Measurements from ENCODE around the gene PSMD8. TPM values are rescaled to one million over a fixed set of nuclear protein-coding genes. Genes with fewer than 3 reads are reported as not detected.

Gene PSMD8
- total and polyA plus RNA-seq, 2 experiments from 2014 or later = 231 to 292 TPM

DNA sequence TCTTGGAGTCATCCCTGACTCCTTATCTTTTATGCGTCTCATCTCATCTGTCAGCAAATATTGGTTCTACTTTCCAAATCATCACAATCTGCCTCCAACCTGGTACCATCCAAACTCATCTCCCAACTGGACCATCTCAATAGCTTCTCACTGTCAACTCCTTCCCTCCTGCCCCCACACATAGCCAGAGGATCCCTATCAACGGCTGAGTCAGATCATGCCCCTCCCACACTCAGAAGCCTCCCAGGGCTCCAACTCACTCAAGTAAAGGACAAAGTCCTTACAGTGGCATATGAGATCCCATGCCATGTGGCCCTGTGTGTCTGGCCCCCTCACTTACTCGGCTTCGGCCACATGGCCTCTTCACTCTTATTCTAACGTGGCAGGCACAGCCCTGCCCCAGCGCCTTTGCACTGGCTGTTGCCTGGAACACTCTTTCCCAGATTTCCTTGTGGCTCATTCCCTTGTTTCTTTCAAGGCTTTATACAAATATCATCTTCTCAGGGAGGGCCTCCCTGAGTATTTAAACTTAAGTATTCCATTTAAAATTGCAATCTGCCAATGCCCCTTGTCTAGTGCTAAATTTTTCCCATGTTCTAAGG is 18.4 kb downstream of the PSMD8 start:
- Histone ChIP-seq H3K4me3 (no peak overlapping the region), H4K20me1 (ENCODE audit: insufficient read depth) (no peaks in the 10 kb centered on the region), H3K4me2 (ENCODE audit: unreplicated experiment) (no peak overlapping the region), H3K27me3 (replicated peaks; ENCODE audit: insufficient read depth) (no peaks in the 10 kb centered on the region), H3K9me2 (ENCODE audit: insufficient read depth) (no peaks in the 10 kb centered on the region), H3K36me3 (ENCODE audit: low read depth) (no peaks in the 10 kb centered on the region), H3K27ac (no peak overlapping the region), H3K79me2 (ENCODE audit: insufficient read depth) (no peaks in the 10 kb centered on the region), H3F3A (ENCODE audit: insufficient read depth) (0 out of 2 replicates have a peak, but pooled peaks cover 10% of the 10 kb centered on the region), H3K9ac (no peak overlapping the region), H2AFZ (no peak overlapping the region), H3K9me3 (ENCODE audit: low read depth) (no peaks in the 10 kb centered on the region), H3K4me1 (ENCODE audit: insufficient read depth) (peaks cover 14% of the 10 kb centered on the region)
- 57 to 67% methylated on average over 6 of the region's 6 CpGs for WGBS, 2 experiments (ENCODE audit: low coverage in 1 of 2, low lambda C conversion rate in 2 of 2, missing lambda C conversion rate in 2 of 2)
- no peak for TF ChIP-seq EZH2 (IDR thresholded peaks at IDR 0.05; ENCODE audit: insufficient read depth, poor library complexity, severe bottlenecking)
- TF ChIP-seq EZH2phosphoT487 (IDR thresholded peaks at IDR 0.05; ENCODE audit: insufficient read depth, low read depth) = no peak
- peak; percentile 80 for DNase-seq
- in situ Hi-C loops (cut with MboI) = no loop called here

DNA sequence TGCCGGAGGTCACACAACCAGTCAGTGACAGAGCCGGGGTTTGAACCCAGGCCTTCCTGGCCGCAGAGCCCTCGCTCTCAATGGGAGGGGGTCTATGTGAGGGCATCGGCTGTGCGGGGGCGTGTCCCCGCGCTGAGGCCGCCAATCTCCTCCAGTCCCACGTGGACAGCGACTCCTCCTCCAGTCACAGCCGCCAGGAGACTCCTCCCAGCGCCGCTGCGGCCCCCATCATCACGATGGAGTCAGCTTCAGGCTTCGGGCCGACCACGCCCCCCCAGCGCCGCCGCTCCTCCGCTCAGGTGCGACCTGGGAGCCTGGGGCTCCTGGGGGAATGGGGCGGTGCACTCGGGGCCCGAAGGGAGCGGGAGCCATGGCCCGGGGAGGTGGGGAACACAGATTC is 20.1 kb downstream of the PSMD8 start:
- in situ Hi-C loops (cut with MboI) = no loop called here
- Histone ChIP-seq H3K27me3 (replicated peaks; ENCODE audit: insufficient read depth) (no peaks in the 10 kb centered on the region), H3F3A (ENCODE audit: insufficient read depth) (0 out of 2 replicates have a peak, but pooled peaks cover 10% of the 10 kb centered on the region), H3K4me3 (no peak overlapping the region), H3K9ac (no peak overlapping the region), H2AFZ (no peak overlapping the region), H3K9me3 (ENCODE audit: low read depth) (no peaks in the 10 kb centered on the region), H3K79me2 (ENCODE audit: insufficient read depth) (no peaks in the 10 kb centered on the region), H3K9me2 (ENCODE audit: insufficient read depth) (no peaks in the 10 kb centered on the region), H3K27ac (no peak overlapping the region), H4K20me1 (ENCODE audit: insufficient read depth) (no peaks in the 10 kb centered on the region), H3K4me1 (ENCODE audit: insufficient read depth) (peaks cover 14% of the 10 kb centered on the region), H3K36me3 (ENCODE audit: low read depth) (no peaks in the 10 kb centered on the region), H3K4me2 (ENCODE audit: unreplicated experiment) (no peak overlapping the region)
- 38 to 40% methylated on average over 30 of the region's 30 CpGs for WGBS, 2 experiments (ENCODE audit: low coverage in 1 of 2, low lambda C conversion rate in 2 of 2, missing lambda C conversion rate in 2 of 2)
- TF ChIP-seq EZH2 (IDR thresholded peaks at IDR 0.05; ENCODE audit: insufficient read depth, poor library complexity, severe bottlenecking) (no peak), EZH2phosphoT487 (IDR thresholded peaks at IDR 0.05; ENCODE audit: insufficient read depth, low read depth) (no peak)
- DNase-seq = peak; percentile 37

DNA sequence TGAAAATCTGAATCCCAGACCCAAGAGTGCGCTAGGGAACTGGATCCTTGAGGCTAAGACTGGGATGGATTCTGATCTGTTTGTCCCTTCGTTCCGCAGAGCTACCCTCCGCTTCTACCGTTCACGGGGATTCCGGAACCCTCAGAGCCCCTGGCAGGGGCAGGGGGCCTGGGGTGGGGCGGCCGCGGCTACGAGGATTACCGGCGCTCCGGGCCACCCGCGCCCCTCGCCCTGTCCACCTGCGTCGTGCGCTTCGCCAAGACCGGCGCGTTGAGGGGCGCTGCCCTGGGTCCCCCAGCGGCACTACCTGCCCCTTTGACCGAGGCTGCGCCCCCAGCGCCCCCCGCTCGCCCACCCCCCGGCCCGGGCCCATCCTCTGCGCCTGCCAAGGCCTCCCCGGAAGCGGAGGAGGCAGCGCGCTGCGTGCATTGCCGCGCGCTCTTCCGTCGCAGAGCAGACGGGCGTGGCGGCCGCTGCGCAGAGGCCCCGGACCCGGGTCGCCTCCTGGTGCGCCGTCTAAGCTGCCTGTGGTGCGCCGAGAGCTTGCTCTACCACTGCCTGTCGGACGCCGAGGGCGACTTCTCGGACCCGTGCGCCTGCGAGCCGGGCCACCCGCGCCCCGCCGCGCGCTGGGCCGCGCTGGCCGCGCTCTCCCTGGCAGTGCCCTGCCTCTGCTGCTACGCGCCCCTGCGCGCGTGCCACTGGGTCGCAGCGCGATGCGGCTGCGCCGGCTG is 21.2 kb downstream of the PSMD8 start:
- Histone ChIP-seq H3K27me3 (replicated peaks; ENCODE audit: insufficient read depth) (no peaks in the 10 kb centered on the region), H3F3A (ENCODE audit: insufficient read depth) (0 out of 2 replicates have a peak, but pooled peaks cover 10% of the 10 kb centered on the region), H3K4me2 (ENCODE audit: unreplicated experiment) (no peak overlapping the region), H3K36me3 (ENCODE audit: low read depth) (no peaks in the 10 kb centered on the region), H3K27ac (no peak overlapping the region), H3K79me2 (ENCODE audit: insufficient read depth) (no peaks in the 10 kb centered on the region), H3K9me3 (ENCODE audit: low read depth) (no peaks in the 10 kb centered on the region), H3K4me1 (ENCODE audit: insufficient read depth) (peaks cover 14% of the 10 kb centered on the region), H3K9me2 (ENCODE audit: insufficient read depth) (no peaks in the 10 kb centered on the region), H3K9ac (no peak overlapping the region), H3K4me3 (no peak overlapping the region), H2AFZ (no peak overlapping the region), H4K20me1 (ENCODE audit: insufficient read depth) (no peaks in the 10 kb centered on the region)
- 48 to 58% methylated on average over 47 to 86 of the region's 86 CpGs for WGBS, 2 experiments (ENCODE audit: low coverage in 1 of 2, low lambda C conversion rate in 2 of 2, missing lambda C conversion rate in 2 of 2)
- in situ Hi-C loops (cut with MboI) = no loop called here
- TF ChIP-seq EZH2 (IDR thresholded peaks at IDR 0.05; ENCODE audit: insufficient read depth, poor library complexity, severe bottlenecking) (no peak), EZH2phosphoT487 (IDR thresholded peaks at IDR 0.05; ENCODE audit: insufficient read depth, low read depth) (no peak)
- DNase-seq = no peak

DNA sequence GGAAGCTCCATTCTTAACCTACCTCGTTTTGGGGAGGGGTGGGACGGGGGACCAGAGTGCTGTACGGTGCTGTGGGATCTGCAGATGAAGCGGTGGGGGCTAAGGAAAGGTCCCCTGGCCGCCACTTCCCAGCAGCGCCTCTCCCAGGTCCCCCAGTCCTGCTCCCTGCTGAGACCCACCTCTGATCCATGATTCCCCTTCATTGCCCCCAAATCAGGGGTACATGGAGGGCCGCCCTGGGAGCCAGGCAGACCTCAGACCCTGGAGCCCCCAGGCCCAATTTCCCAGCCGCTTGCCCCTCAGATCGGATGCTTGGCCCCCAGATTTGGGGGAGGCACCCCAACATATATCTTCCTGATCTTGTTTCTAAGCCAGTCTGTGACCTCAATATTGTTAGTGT is 24.7 kb downstream of the PSMD8 start:
- in situ Hi-C loops (cut with MboI) = no loop called here

More for the DNA sequence above, 24.7 kb downstream of the PSMD8 start:
- H3K9ac ChIP-seq = no peak overlapping the region
- H3F3A ChIP-seq (ENCODE audit: insufficient read depth) = no peaks in the 10 kb centered on the region
- DNase-seq = no peak
- 42 to 60% methylated on average over 7 to 9 of the region's 9 CpGs for WGBS, 2 experiments (ENCODE audit: low coverage in 1 of 2, low lambda C conversion rate in 2 of 2, missing lambda C conversion rate in 2 of 2)
- H3K36me3 ChIP-seq (ENCODE audit: low read depth) = no peaks in the 10 kb centered on the region
- H3K9me3 ChIP-seq (ENCODE audit: low read depth) = no peaks in the 10 kb centered on the region
- no peak for TF ChIP-seq EZH2 (IDR thresholded peaks at IDR 0.05; ENCODE audit: insufficient read depth, poor library complexity, severe bottlenecking)
- TF ChIP-seq EZH2phosphoT487 (IDR thresholded peaks at IDR 0.05; ENCODE audit: insufficient read depth, low read depth) = no peak
- H3K27me3 ChIP-seq (replicated peaks; ENCODE audit: insufficient read depth) = no peaks in the 10 kb centered on the region
- no peak overlapping the region for H2AFZ ChIP-seq
- no peak overlapping the region for H3K4me3 ChIP-seq
- H3K27ac ChIP-seq = no peak overlapping the region
- no peaks in the 10 kb centered on the region for H4K20me1 ChIP-seq (ENCODE audit: insufficient read depth)
- no peak overlapping the region for H3K4me2 ChIP-seq (ENCODE audit: unreplicated experiment)
- H3K4me1 ChIP-seq (ENCODE audit: insufficient read depth) = 0 out of 2 replicates have a peak, but pooled peaks cover 3% of the 10 kb centered on the region
- peaks cover 3% of the 10 kb centered on the region for H3K79me2 ChIP-seq (ENCODE audit: insufficient read depth)
- H3K9me2 ChIP-seq (ENCODE audit: insufficient read depth) = no peaks in the 10 kb centered on the region
